Caco-2 (cell line): ENCODE data around the gene LSM14A. TPM values are rescaled to one million over a fixed set of nuclear protein-coding genes. Genes with fewer than 3 reads are reported as not detected.

Experiments
- BruUV-seq: library from RNA; stranded (reverse); fragments of 400-500 nt; replicated peaks from 2 replicates; lab custom pipeline; 2021; lab: Mats Ljungman, UMichigan
- CTCF ChIA-PET: fragments of 300-600 bp; sonication (Branson Sonifier 250); formaldehyde crosslinking; loops from one replicate; lab custom pipeline; 2022; ENCODE audit warnings: antibody characterized with exemption; lab: Charles Lee
- POLR2A ChIA-PET: fragments of 300-600 bp; sonication (Branson Sonifier 250); formaldehyde crosslinking; loops from one replicate; lab custom pipeline; 2022; ENCODE audit warnings: antibody characterized with exemption; lab: Charles Lee
- DNase-seq, 2 experiments: peaks; one replicate each; pipeline versions ENCODE4 v3.0.0 to v3.0.0-alpha.2; 2020 to 2022
- H3K27me3 ChIP-seq: replicated peaks from 2 replicates; pipeline ENCODE4 v1.6.0; 2011; ENCODE audit warnings: low read length; ENCODE audit not compliant: control insufficient read depth, insufficient read depth
- H3K36me3 ChIP-seq: 2 replicates; pipeline ENCODE4 v1.5.1; 2011; ENCODE audit warnings: low read length; ENCODE audit not compliant: control insufficient read depth, insufficient read depth
- H3K4me1 ChIP-seq: fragments of 250-450 bp; sonication (Bioruptor Pico); 2 replicates; pipeline ENCODE4 v1.5.1; 2020; ENCODE audit warnings: mild to moderate bottlenecking
- H3K4me3 ChIP-seq: 2 replicates; pipeline ENCODE4 v1.5.1; 2011; ENCODE audit warnings: low read depth, mild to moderate bottlenecking, control low read depth, low read length
- H3K9me3 ChIP-seq: fragments of 250-450 bp; sonication (Bioruptor Pico); 2 replicates; pipeline ENCODE4 v1.5.1; 2020; ENCODE audit warnings: mild to moderate bottlenecking, moderate library complexity
- H3K27ac Mint-ChIP-seq: one replicate; pipeline ENCODE4 v1.8.0; 2022; ENCODE audit warnings: mixed read lengths; ENCODE audit not compliant: unreplicated experiment
- H3K27me3 Mint-ChIP-seq: one replicate; pipeline ENCODE4 v1.8.0; 2022; ENCODE audit warnings: mixed read lengths; ENCODE audit not compliant: insufficient read depth, unreplicated experiment
- H3K36me3 Mint-ChIP-seq: one replicate; pipeline ENCODE4 v1.8.0; 2022; ENCODE audit warnings: mild to moderate bottlenecking, mixed read lengths; ENCODE audit not compliant: insufficient read depth, unreplicated experiment
- H3K4me1 Mint-ChIP-seq: one replicate; pipeline ENCODE4 v1.8.0; 2022; ENCODE audit warnings: low read depth, mixed read lengths; ENCODE audit not compliant: unreplicated experiment
- H3K4me3 Mint-ChIP-seq: one replicate; pipeline ENCODE4 v1.8.0; 2022; ENCODE audit warnings: mild to moderate bottlenecking, moderate library complexity, mixed read lengths; ENCODE audit not compliant: unreplicated experiment
- H3K9me3 Mint-ChIP-seq: one replicate; pipeline ENCODE4 v1.8.0; 2022; ENCODE audit warnings: mixed read lengths; ENCODE audit not compliant: unreplicated experiment
- intact Hi-C: fragments of 100-400 bp; cut with micrococcal nuclease; formaldehyde crosslinking; loops from one replicate; pipeline ENCODE4 v1.10.0; 2022; ENCODE audit not compliant: unreplicated experiment
- total RNA-seq: library from RNA; stranded (reverse); gene quantifications from 2 replicates; pipeline ENCODE4 v1.2.3, GENCODE V29; 2022
- TF ChIP-seq, protein P1 (sequence below), 2 experiments: fragments of 200-600 bp in 1 of 2; IDR thresholded peaks; 1 replicate in 1 of 2; 2 replicates in 1 of 2; pipeline versions ENCODE4 v1.5.1 to v1.8.0; 2011 to 2022; ENCODE audit warnings: antibody characterized with exemption in 1 of 2, control low read depth in 1 of 2, inconsistent platforms in 1 of 2, low read depth in 1 of 2, low read length in 1 of 2, mild to moderate bottlenecking in 1 of 2, moderate library complexity in 1 of 2; ENCODE audit not compliant: insufficient read depth in 1 of 2, severe bottlenecking in 1 of 2, unreplicated experiment in 1 of 2

LSM14A gene
- total RNA-seq, 1 experiment from 2014 or later: 233 TPM

GRCh38 chr19:34208291-34208884 is 36.1 kb downstream of the LSM14A start:
- intact Hi-C loops: no loop called here
- TF ChIP-seq, protein P1, sequence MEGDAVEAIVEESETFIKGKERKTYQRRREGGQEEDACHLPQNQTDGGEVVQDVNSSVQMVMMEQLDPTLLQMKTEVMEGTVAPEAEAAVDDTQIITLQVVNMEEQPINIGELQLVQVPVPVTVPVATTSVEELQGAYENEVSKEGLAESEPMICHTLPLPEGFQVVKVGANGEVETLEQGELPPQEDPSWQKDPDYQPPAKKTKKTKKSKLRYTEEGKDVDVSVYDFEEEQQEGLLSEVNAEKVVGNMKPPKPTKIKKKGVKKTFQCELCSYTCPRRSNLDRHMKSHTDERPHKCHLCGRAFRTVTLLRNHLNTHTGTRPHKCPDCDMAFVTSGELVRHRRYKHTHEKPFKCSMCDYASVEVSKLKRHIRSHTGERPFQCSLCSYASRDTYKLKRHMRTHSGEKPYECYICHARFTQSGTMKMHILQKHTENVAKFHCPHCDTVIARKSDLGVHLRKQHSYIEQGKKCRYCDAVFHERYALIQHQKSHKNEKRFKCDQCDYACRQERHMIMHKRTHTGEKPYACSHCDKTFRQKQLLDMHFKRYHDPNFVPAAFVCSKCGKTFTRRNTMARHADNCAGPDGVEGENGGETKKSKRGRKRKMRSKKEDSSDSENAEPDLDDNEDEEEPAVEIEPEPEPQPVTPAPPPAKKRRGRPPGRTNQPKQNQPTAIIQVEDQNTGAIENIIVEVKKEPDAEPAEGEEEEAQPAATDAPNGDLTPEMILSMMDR (IDR thresholded peaks at IDR 0.05; ENCODE audit: insufficient read depth in 1 of 2, low read depth in 1 of 2, low read length in 1 of 2, severe bottlenecking in 1 of 2, unreplicated experiment in 1 of 2): no peak
- ChIA-PET POLR2A (no interaction called here), CTCF (no interaction called here)
- Histone ChIP-seq H3K4me1 (peaks cover 5% of the 10 kb centered on the region; the same call in 1 of the 2 replicates), H3K4me3 (no peak overlapping the region), H3K27me3 (no peaks in the 10 kb centered on the region), H3K9me3 (no peaks in the 10 kb centered on the region), H3K36me3 (no peaks in the 10 kb centered on the region; the same call in 1 of the 2 replicates)
- no peaks in the 10 kb centered on the region for H3K27me3 Mint-ChIP-seq
- DNase-seq: no peak
- no TSS peak for BruUV-seq
- H3K9me3 Mint-ChIP-seq: no peaks in the 10 kb centered on the region
- peaks cover 88% of the 10 kb centered on the region for H3K36me3 Mint-ChIP-seq
- peaks cover 6% of the 10 kb centered on the region for H3K4me1 Mint-ChIP-seq
- H3K4me3 Mint-ChIP-seq: no peak overlapping the region
- H3K27ac Mint-ChIP-seq: no peak overlapping the region

GRCh38 chr19:34209726-34210125 is 37.4 kb downstream of the LSM14A start:
- intact Hi-C loops: no loop called here
- Histone ChIP-seq H3K36me3 (peaks cover 1% of the 10 kb centered on the region; the same call in 1 of the 2 replicates), H3K4me3 (no peak overlapping the region), H3K4me1 (peaks cover 5% of the 10 kb centered on the region; the same call in 1 of the 2 replicates), H3K9me3 (no peaks in the 10 kb centered on the region), H3K27me3 (no peaks in the 10 kb centered on the region)
- H3K4me3 Mint-ChIP-seq: no peak overlapping the region
- BruUV-seq: no TSS peak
- H3K9me3 Mint-ChIP-seq: no peaks in the 10 kb centered on the region
- no peak for DNase-seq
- no peak overlapping the region for H3K27ac Mint-ChIP-seq
- TF ChIP-seq, protein P1 (IDR thresholded peaks at IDR 0.05; ENCODE audit: insufficient read depth in 1 of 2, low read depth in 1 of 2, low read length in 1 of 2, severe bottlenecking in 1 of 2, unreplicated experiment in 1 of 2): no peak
- H3K27me3 Mint-ChIP-seq: no peaks in the 10 kb centered on the region
- H3K36me3 Mint-ChIP-seq: peaks cover 88% of the 10 kb centered on the region
- ChIA-PET CTCF (interaction anchor here (0.7 kb wide), 1 partner anchor 438 kb away, joined by 3 read pairs; no protein-coding TSS in a partner anchor), POLR2A (interaction anchor here (0.7 kb wide), 1 partner anchor 212 kb away, joined by 5 read pairs; no protein-coding TSS in a partner anchor)
- H3K4me1 Mint-ChIP-seq: peaks cover 6% of the 10 kb centered on the region

DNA sequence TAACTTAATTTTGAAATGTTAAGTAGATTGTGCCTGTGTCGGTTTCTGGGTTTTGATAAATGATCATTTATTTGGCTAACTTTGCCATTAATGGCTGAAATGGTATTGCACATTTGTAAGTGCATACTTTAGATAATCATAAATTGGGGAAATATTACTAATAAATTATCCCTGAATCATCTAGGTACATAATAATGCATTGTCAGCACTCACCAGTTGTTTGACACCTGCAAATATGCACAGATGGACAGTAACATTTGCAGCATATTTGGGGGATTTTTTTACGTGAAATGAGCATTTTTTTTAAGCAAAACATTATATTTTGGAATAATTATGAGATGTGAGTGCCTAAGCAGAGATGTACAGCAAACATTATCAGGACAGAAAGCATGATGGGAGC is 41.0 kb downstream of the LSM14A start:
- BruUV-seq: no TSS peak
- H3K27ac Mint-ChIP-seq: no peak overlapping the region
- H3K36me3 Mint-ChIP-seq: peaks cover 88% of the 10 kb centered on the region
- no peaks in the 10 kb centered on the region for H3K4me1 Mint-ChIP-seq
- no peaks in the 10 kb centered on the region for H3K27me3 Mint-ChIP-seq
- CTCF ChIA-PET: no interaction called here
- POLR2A ChIA-PET: interaction anchor here (0.5 kb wide), 1 partner anchor 23 kb away, joined by 6 read pairs; no protein-coding TSS in a partner anchor
- intact Hi-C loops: no loop called here
- Histone ChIP-seq H3K36me3 (peaks cover 1% of the 10 kb centered on the region; the same call in 1 of the 2 replicates), H3K4me1 (peaks cover 5% of the 10 kb centered on the region; the same call in 1 of the 2 replicates), H3K27me3 (no peaks in the 10 kb centered on the region), H3K4me3 (no peak overlapping the region), H3K9me3 (no peaks in the 10 kb centered on the region)
- H3K4me3 Mint-ChIP-seq: no peak overlapping the region
- TF ChIP-seq, protein P1 (IDR thresholded peaks at IDR 0.05; ENCODE audit: insufficient read depth in 1 of 2, low read depth in 1 of 2, low read length in 1 of 2, severe bottlenecking in 1 of 2, unreplicated experiment in 1 of 2): no peak
- H3K9me3 Mint-ChIP-seq: no peaks in the 10 kb centered on the region
- DNase-seq: no peak
